Activated CD4-positive, alpha-beta T cell treated with anti-CD3 and anti-CD28 coated beads for 24 hours (primary cell): ENCODE results near the gene CHD3.

Experiments
- DNase-seq, 2 donors: peaks; one replicate each; pipeline ENCODE4 v3.0.0-alpha.2; 2020; ENCODE audit warnings: low read depth in 2 of 2

Gene CHD3

GRCh38 chr17:7888184-7888920, at the start of gene CHD3:
Gene CHD3 (plus strand): TSS chr17:7888789. CDS start chr17:7889001, 212 bp downstream.
- peak; percentile 44 to 54 for DNase-seq

- DNase-seq = no peak
These were observed 49.3 kb upstream of the CHD3 start for GRCh38 chr17:7839190-7839875.

GRCh38 chr17:7839876-7840261, 48.7 kb upstream of the CHD3 start:
- no peak for DNase-seq

- DNase-seq = no peak
These were observed 48.1 kb upstream of the CHD3 start for GRCh38 chr17:7840441-7840840.

GRCh38 chr17:7840875-7841274, 47.7 kb upstream of the CHD3 start:
- DNase-seq = no peak

GRCh38 chr17:7841396-7841914, 47.1 kb upstream of the CHD3 start:
- DNase-seq = peak; percentile 87 to 89

GRCh38 chr17:7841915-7842379, 46.6 kb upstream of the CHD3 start:
- DNase-seq = peak; percentile 77 to 78

GRCh38 chr17:7842380-7843256, 46.0 kb upstream of the CHD3 start:
- peak; percentile 95 for DNase-seq

GRCh38 chr17:7843257-7843535, 45.4 kb upstream of the CHD3 start:
- no peak for DNase-seq

GRCh38 chr17:7843536-7844291, 44.9 kb upstream of the CHD3 start:
- peak; percentile 77 to 83 for DNase-seq

GRCh38 chr17:7844292-7845154, 44.1 kb upstream of the CHD3 start:
- DNase-seq = peak; percentile 68 to 70

GRCh38 chr17:7845359-7846062, 43.1 kb upstream of the CHD3 start:
- no peak for DNase-seq

GRCh38 chr17:7846063-7846735, 42.4 kb upstream of the CHD3 start:
- no peak for DNase-seq

GRCh38 chr17:7846765-7847661, 41.6 kb upstream of the CHD3 start:
- no peak for DNase-seq

GRCh38 chr17:7848131-7848579, 40.4 kb upstream of the CHD3 start:
- DNase-seq = no peak

- DNase-seq = no peak
These were observed 39.9 kb upstream of the CHD3 start for GRCh38 chr17:7848739-7849129.

GRCh38 chr17:7849130-7849750, 39.3 kb upstream of the CHD3 start:
- DNase-seq = no peak
